ENCODE measurements around the gene ADAM12. TPM values are rescaled to one million over a fixed set of nuclear protein-coding genes. Genes with fewer than 3 reads are reported as not detected.
A peak's percentile ranks its signal among the peaks of the same experiment; 100 is the strongest.
"Not testable (repeated sequence)": the region's sequence is repeated elsewhere in the genome, so short reads cannot be mapped to it uniquely, and the experiment has no call there.

Gene ADAM12
- total and polyA plus RNA-seq, 2 donors (not counting 3 experiments of a cell fraction or from before 2014, with no cell fraction given) = 0.22 to 0.33 TPM

GRCh38 chr10:125976960-125977605 is 411.2 kb downstream of the ADAM12 start:
- Histone ChIP-seq H3K4me2 (ENCODE audit: insufficient read depth, low read length) (no peak overlapping the region), H4K20me1 (replicated peaks; ENCODE audit: control insufficient read depth, extremely low read depth, insufficient read depth, low read length) (no peaks in the 10 kb centered on the region), H3K36me3 (ENCODE audit: control insufficient read depth in 2 of 2, extremely low read depth in 1 of 2, insufficient read depth in 2 of 2, low read length in 2 of 2) (no peaks in the 10 kb centered on the region), H3K9ac (replicated peaks; ENCODE audit: extremely low read depth, insufficient read depth, low read length) (no peak overlapping the region), H2AFZ (ENCODE audit: low read depth, low read length) (no peak overlapping the region), H3K4me1 (ENCODE audit: control insufficient read depth, extremely low read depth, insufficient read depth, low read length) (peaks cover 9% of the 10 kb centered on the region), H3K4me3 (replicated peaks in 1 of 3; ENCODE audit: insufficient read depth in 1 of 3, low read depth in 1 of 3, low read length in 3 of 3) (no peak overlapping the region), H3K79me2 (ENCODE audit: control insufficient read depth, insufficient read depth, low read length) (no peaks in the 10 kb centered on the region), H3K27me3 (ENCODE audit: control insufficient read depth in 2 of 2, insufficient read depth in 2 of 2, low read length in 2 of 2) (no peaks in the 10 kb centered on the region), H3K27ac (ENCODE audit: insufficient read depth, low read depth, low read length) (no peak overlapping the region), H3K9me1 (replicated peaks; ENCODE audit: control insufficient read depth, extremely low read depth, insufficient read depth, low read length) (no peaks in the 10 kb centered on the region), H3K9me3 (replicated peaks; ENCODE audit: control insufficient read depth, insufficient read depth, low read length) (no peaks in the 10 kb centered on the region)
- BruUV-seq (replicated peaks) = no TSS peak
- dilution Hi-C loops (cut with MboI; ENCODE audit: extremely low pct_ligation_motif_present, low sequenced_read_pairs) = no loop called here
- intact Hi-C loops (cut with micrococcal nuclease) = no loop called here
- ChIA-PET CTCF (interaction anchor here (0.7 to 2.0 kb wide), 5 partner anchors 10 to 527 kb away, joined by 3 to 9 read pairs (median 3); no protein-coding TSS in a partner anchor), POLR2A (no interaction called here)
- TF ChIP-seq EZH2 (IDR thresholded peaks at IDR 0.05; ENCODE audit: borderline replicate concordance, low read depth, low read length, severe bottlenecking) (no peak), CTCF (IDR thresholded peaks at IDR 0.05; ENCODE audit: extremely low read depth in 1 of 2, insufficient read depth in 1 of 2, low read depth in 1 of 2, low read length in 2 of 2) (peak; percentile 16 to 24)
- DNase-seq (ENCODE audit: low read depth, low spot score) (no peak), FAIRE-seq (peak; percentile 33)

- DNase-seq (ENCODE audit: low read depth, low spot score); H3K27ac ChIP-seq (ENCODE audit: insufficient read depth, low read depth, low read length); FAIRE-seq; H3K27me3 ChIP-seq (ENCODE audit: control insufficient read depth in 2 of 2, insufficient read depth in 2 of 2, low read length in 2 of 2); CTCF ChIA-PET; H3K36me3 ChIP-seq (ENCODE audit: control insufficient read depth in 2 of 2, extremely low read depth in 1 of 2, insufficient read depth in 2 of 2, low read length in 2 of 2); H3K9ac ChIP-seq (replicated peaks; ENCODE audit: extremely low read depth, insufficient read depth, low read length); BruUV-seq (replicated peaks); H3K79me2 ChIP-seq (ENCODE audit: control insufficient read depth, insufficient read depth, low read length); H3K4me3 ChIP-seq (replicated peaks in 1 of 3; ENCODE audit: insufficient read depth in 1 of 3, low read depth in 1 of 3, low read length in 3 of 3); dilution Hi-C loops (cut with MboI; ENCODE audit: extremely low pct_ligation_motif_present, low sequenced_read_pairs); intact Hi-C loops (cut with micrococcal nuclease); H4K20me1 ChIP-seq (replicated peaks; ENCODE audit: control insufficient read depth, extremely low read depth, insufficient read depth, low read length); H3K4me2 ChIP-seq (ENCODE audit: insufficient read depth, low read length); POLR2A ChIA-PET; H3K4me1 ChIP-seq (ENCODE audit: control insufficient read depth, extremely low read depth, insufficient read depth, low read length); H2AFZ ChIP-seq (ENCODE audit: low read depth, low read length); H3K9me3 ChIP-seq (replicated peaks; ENCODE audit: control insufficient read depth, insufficient read depth, low read length); H3K9me1 ChIP-seq (replicated peaks; ENCODE audit: control insufficient read depth, extremely low read depth, insufficient read depth, low read length): not testable (repeated sequence)
Observed at GRCh38 chr10:125970077-125970630, 418.1 kb downstream of the ADAM12 start.
